Liver (tissue), 9 donors: ENCODE results near the gene PITPNM2. TPM values are rescaled to one million over a fixed set of nuclear protein-coding genes. Genes with fewer than 3 reads are reported as not detected.

ENCODE experiments used
- DNase-seq: peaks from one replicate; pipeline ENCODE4 v3.0.0-alpha.2; 2017; ENCODE audit warnings: low spot score
- H3K27ac ChIP-seq, 2 donors: one replicate each; pipeline ENCODE4 v1.7.0; 2013; ENCODE audit warnings: inconsistent platforms in 2 of 2, low read length in 2 of 2, control low read depth in 1 of 2, low read depth in 1 of 2, mild to moderate bottlenecking in 1 of 2
- H3K27me3 ChIP-seq, 4 donors: one replicate each; pipeline versions ENCODE4 v1.6.1 to v1.7.0; 2013; ENCODE audit warnings: low read length in 3 of 4, inconsistent platforms in 1 of 4, mild to moderate bottlenecking in 1 of 4, moderate library complexity in 1 of 4; ENCODE audit not compliant: control insufficient read depth in 4 of 4, insufficient read depth in 4 of 4
- H3K36me3 ChIP-seq, 4 donors: one replicate each; pipeline versions ENCODE4 v1.6.1 to v1.7.0; 2013; ENCODE audit warnings: low read length in 3 of 4, mild to moderate bottlenecking in 3 of 4, low read depth in 1 of 4, moderate library complexity in 1 of 4; ENCODE audit not compliant: control insufficient read depth in 4 of 4, insufficient read depth in 3 of 4
- H3K4me1 ChIP-seq, 4 donors: one replicate each; pipeline versions ENCODE4 v1.6.1 to v1.7.0; 2013; ENCODE audit warnings: low read length in 3 of 4, mild to moderate bottlenecking in 3 of 4, moderate library complexity in 1 of 4; ENCODE audit not compliant: control insufficient read depth in 4 of 4, insufficient read depth in 4 of 4
- H3K4me3 ChIP-seq, 3 donors: one replicate each; pipeline versions ENCODE4 v1.6.1 to v1.7.0; 2013; ENCODE audit warnings: low read length in 3 of 3, control low read depth in 1 of 3, low read depth in 1 of 3, mild to moderate bottlenecking in 1 of 3
- H3K9ac ChIP-seq, 2 donors: one replicate each; pipeline ENCODE4 v1.7.0; 2013; ENCODE audit warnings: low read length in 2 of 2, mild to moderate bottlenecking in 2 of 2, moderate library complexity in 2 of 2, control low read depth in 1 of 2, low read depth in 1 of 2
- H3K9me3 ChIP-seq, 4 donors: one replicate each; pipeline versions ENCODE4 v1.6.1 to v1.7.0; 2013; ENCODE audit warnings: low read length in 3 of 4; ENCODE audit not compliant: control insufficient read depth in 4 of 4
- ATF3 ChIP-seq: IDR thresholded peaks from 2 replicates; pipeline ENCODE4 v1.6.1; 2016; ENCODE audit warnings: antibody characterized with exemption
- CTCF ChIP-seq: fragments of 150-350 bp; IDR thresholded peaks from 2 replicates; pipeline ENCODE4 v1.5.1; 2017; ENCODE audit warnings: improper control_type of control experiment, low read depth, low read length; ENCODE audit not compliant: missing input control
- HNF4G ChIP-seq: IDR thresholded peaks from 2 replicates; pipeline ENCODE4 v1.6.1; 2016; ENCODE audit warnings: antibody characterized with exemption
- JUND ChIP-seq, 2 donors: IDR thresholded peaks; 2 replicates each; pipeline ENCODE4 v1.6.1; 2016; ENCODE audit warnings: antibody characterized with exemption in 2 of 2
- MAX ChIP-seq: IDR thresholded peaks from 2 replicates; pipeline ENCODE4 v1.6.1; 2016; ENCODE audit warnings: antibody characterized with exemption
- RAD21 ChIP-seq, 2 donors: IDR thresholded peaks; 2 replicates each; pipeline ENCODE4 v1.6.1; 2016; ENCODE audit warnings: antibody characterized with exemption in 2 of 2, mild to moderate bottlenecking in 2 of 2
- REST ChIP-seq: IDR thresholded peaks from 2 replicates; pipeline ENCODE4 v1.6.1; 2016; ENCODE audit warnings: antibody characterized with exemption, mild to moderate bottlenecking
- RXRA ChIP-seq, 2 donors: IDR thresholded peaks; 2 replicates each; pipeline ENCODE4 v1.6.1; 2017 to 2018; ENCODE audit warnings: antibody characterized with exemption in 2 of 2, mild to moderate bottlenecking in 1 of 2
- SP1 ChIP-seq: IDR thresholded peaks from 2 replicates; pipeline ENCODE4 v1.6.1; 2018; ENCODE audit warnings: antibody characterized with exemption, mild to moderate bottlenecking
- TAF1 ChIP-seq: conservative IDR thresholded peaks from 2 replicates; pipeline ENCODE4 v1.6.1; 2016; ENCODE audit warnings: antibody characterized with exemption, mild to moderate bottlenecking
- ZBTB33 ChIP-seq: IDR thresholded peaks from 2 replicates; pipeline ENCODE4 v1.6.1; 2016; ENCODE audit warnings: antibody characterized with exemption
- WGBS: extraction: QIAGEN DNeasy Blood & Tissue Kit; methylation state at CpG from one replicate; pipeline ENCODE4 v1.1.7; 2013; 5-methylcytosine and 5-hydroxymethylcytosine counted together
- polyA plus RNA-seq, 2 donors: library from polyadenylated mRNA; stranded (reverse) in 1 of 2; unstranded in 1 of 2; fragments of 200-250 nt in 1 of 2; fragments of >200 nt in 1 of 2; fragmentation: Nextera tagmentation in 1 of 2; extraction: Ambion mirVana in 1 of 2; gene quantifications; one replicate each; pipeline versions ENCODE4 v1.2.1 to v1.2.3, GENCODE V29; 2013 to 2015
- total RNA-seq, 2 donors: library from RNA; depleted of rRNA; stranded (reverse); fragments of >200 nt; gene quantifications; one replicate each; pipeline ENCODE4 v1.2.3, GENCODE V29; 2014
- donor health status: healthy.
- donor health status: healthy.
- donor health status: healthy.
- donor health status: healthy.
- donor health status: healthy.

Gene PITPNM2
- total and polyA plus RNA-seq, 4 donors, result 1.3 to 28.4 (median 5.1) TPM

GRCh38 chr12:123187637-123188036, 36.7 kb upstream of the PITPNM2 start:
- no peak for DNase-seq
- H3K36me3 ChIP-seq, result peaks cover 6 to 30% (median 16%) of the 10 kb centered on the region in 4 donors
- 85% methylated on average over 6 of the region's 6 CpGs for WGBS

More at GRCh38 chr12:123187637-123188036, 36.7 kb upstream of the PITPNM2 start:
- Histone ChIP-seq H3K27ac (no peak overlapping the region), H3K4me1 (no peaks in the 10 kb centered on the region), H3K27me3 (no peaks in the 10 kb centered on the region), H3K4me3 (no peak overlapping the region), H3K9ac (no peak overlapping the region), H3K9me3 (no peaks in the 10 kb centered on the region)
- TF ChIP-seq RAD21 (IDR thresholded peaks at IDR 0.05) (no peak), MAX (no peak), SP1 (no peak), CTCF (no peak), RXRA (IDR thresholded peaks at IDR 0.05) (no peak), JUND (IDR thresholded peaks at IDR 0.05) (no peak), REST (no peak), ATF3 (no peak), TAF1 (no peak), ZBTB33 (no peak), HNF4G (no peak)
